K562 (cell line): Measurements from ENCODE around the gene CSNK2A1. TPM values are rescaled to one million over a fixed set of nuclear protein-coding genes. Genes with fewer than 3 reads are reported as not detected.
A peak's percentile ranks its signal among the peaks of the same experiment; 100 is the strongest.

ENCODE experiments used
- ATAC-seq: fragments of 200-7000 bp; cut with Tn5 transposase; 3 replicates; pipeline ENCODE4 v1.9.1; 2020; ENCODE audit warnings: moderate library complexity
- BruUV-seq: library from RNA; stranded (reverse); fragments of 400-500 nt; replicated peaks from 2 replicates; lab custom pipeline; 2021; lab: Mats Ljungman, UMichigan
- CTCF ChIA-PET: fragments of 300-600 bp; formaldehyde crosslinking; extraction: SDS; loops from one replicate; lab custom pipeline; 2021; ENCODE audit warnings: low intra/inter-chr PET ratio; lab: Yijun Ruan, JAX
- POLR2A ChIA-PET: fragments of 300-600, 350-650 bp; sonication (Branson Sonifier 250); formaldehyde crosslinking; extraction: SDS; loops from one replicate; lab custom pipeline; 2021; ENCODE audit warnings: antibody characterized with exemption, inconsistent platforms; lab: Yijun Ruan, JAX
- DNase-seq, 4 experiments: peaks; one replicate each; pipeline versions ENCODE4 v3.0.0 to v3.0.0-alpha.2; 2011 to 2018; ENCODE audit warnings: low spot score in 3 of 4, mixed read lengths in 3 of 4; ENCODE audit errors: extremely low read depth in 1 of 4
- FAIRE-seq: peaks from 2 replicates; lab custom pipeline; 2011; peaks lifted over from hg19 to GRCh38; lab: Jason Lieb, UNC
- H2AFZ ChIP-seq: 2 replicates; pipeline ENCODE4 v1.6.0; 2011; ENCODE audit warnings: low read depth, low read length, control low read depth, inconsistent platforms
- H3K27ac ChIP-seq: fragments of 200-600 bp; 3 replicates; pipeline ENCODE4 v1.8.0; 2011; ENCODE audit warnings: low read depth, mild to moderate bottlenecking, control low read depth, inconsistent platforms, low read length, moderate library complexity, mixed read lengths; ENCODE audit errors: extremely low read depth
- H3K27me3 ChIP-seq, 2 experiments: fragments of 300-600 bp in 1 of 2; 2 replicates in 1 of 2; 3 replicates in 1 of 2; pipeline versions ENCODE4 v1.6.0 to v1.8.0; 2011; ENCODE audit warnings: inconsistent platforms in 2 of 2, low read length in 2 of 2, mild to moderate bottlenecking in 1 of 2, mixed read lengths in 1 of 2, moderate library complexity in 1 of 2; ENCODE audit not compliant: control insufficient read depth in 2 of 2, insufficient read depth in 2 of 2
- H3K36me3 ChIP-seq: fragments of 300-600 bp; 3 replicates; pipeline ENCODE4 v1.8.0; 2011; ENCODE audit warnings: mild to moderate bottlenecking, low read length, inconsistent platforms; ENCODE audit not compliant: control insufficient read depth, insufficient read depth
- H3K4me1 ChIP-seq, 2 experiments: fragments of 200-600 bp in 1 of 2; replicated peaks in 1 of 2; 2 replicates in 1 of 2; 3 replicates in 1 of 2; pipeline versions ENCODE4 v1.5.1 to v1.8.0; 2011; ENCODE audit warnings: inconsistent platforms in 2 of 2, low read length in 2 of 2, mild to moderate bottlenecking in 1 of 2, mixed read lengths in 1 of 2, moderate library complexity in 1 of 2; ENCODE audit not compliant: control insufficient read depth in 2 of 2, insufficient read depth in 2 of 2
- H3K4me2 ChIP-seq: 2 replicates; pipeline ENCODE4 v1.6.1; 2011; ENCODE audit warnings: low read length, control low read depth, inconsistent platforms, mixed read lengths; ENCODE audit not compliant: insufficient read depth
- H3K4me3 ChIP-seq: fragments of 200-600 bp; sonication (generic), shearing (Covaris generic); 2 replicates; pipeline ENCODE4 v1.5.1; 2016; ENCODE audit warnings: control low read depth, inconsistent platforms
- H3K79me2 ChIP-seq: fragments of 200-600 bp; 3 replicates; pipeline ENCODE4 v1.8.0; 2011; ENCODE audit warnings: low read length, inconsistent platforms; ENCODE audit not compliant: control insufficient read depth, insufficient read depth
- H3K9ac ChIP-seq, 2 experiments: 2 replicates each; pipeline versions ENCODE4 v1.6.0 to v1.6.1; 2011; ENCODE audit warnings: low read depth in 2 of 2, low read length in 2 of 2, control low read depth in 1 of 2, inconsistent platforms in 1 of 2, mild to moderate bottlenecking in 1 of 2, mixed read lengths in 1 of 2; ENCODE audit not compliant: insufficient read depth in 1 of 2
- H3K9me1 ChIP-seq: one replicate; pipeline ENCODE4 v1.6.0; 2011; ENCODE audit warnings: inconsistent platforms, mild to moderate bottlenecking, low read length, moderate library complexity; ENCODE audit not compliant: control insufficient read depth, insufficient read depth
- H3K9me3 ChIP-seq: replicated peaks from 2 replicates; pipeline ENCODE4 v1.5.1; 2011; ENCODE audit warnings: low read depth, low read length, inconsistent platforms; ENCODE audit not compliant: control insufficient read depth, insufficient read depth
- H4K20me1 ChIP-seq: replicated peaks from 2 replicates; pipeline ENCODE4 v1.6.1; 2011; ENCODE audit warnings: low read length, inconsistent platforms, mixed read lengths; ENCODE audit not compliant: control insufficient read depth, insufficient read depth
- ATF7 ChIP-seq: fragments of 450-650 bp; IDR thresholded peaks from 2 replicates; pipeline ENCODE4 v1.7.1; 2014; ENCODE audit warnings: mild to moderate bottlenecking, moderate library complexity
- CCAR2 ChIP-seq: fragments of 200-400 bp; formaldehyde crosslinking; IDR thresholded peaks from 2 replicates; pipeline ENCODE4 v1.6.1; 2017; ENCODE audit warnings: mild to moderate bottlenecking, low read depth, low read length
- CXXC5 ChIP-seq: fragments of 250-450 bp; sonication (Bioruptor Pico); IDR thresholded peaks from 2 replicates; pipeline ENCODE4 v1.8.0; 2022; ENCODE audit warnings: inconsistent platforms, mild to moderate bottlenecking, moderate library complexity
- DIDO1 ChIP-seq: fragments of 450-650 bp; IDR thresholded peaks from 2 replicates; pipeline ENCODE4 v1.6.1; 2016; ENCODE audit warnings: low read depth, missing biosample characterization, missing genetic modification characterization
- HNRNPUL1 ChIP-seq: fragments of 200-400 bp; formaldehyde crosslinking; IDR thresholded peaks from 2 replicates; pipeline ENCODE4 v1.6.1; 2017; ENCODE audit warnings: low read length
- MAZ ChIP-seq, 2 experiments: fragments of 450-650 bp in 1 of 2; sonication (generic) in 1 of 2; formaldehyde crosslinking; IDR thresholded peaks in 1 of 2; conservative IDR thresholded peaks in 1 of 2; 2 replicates each; pipeline versions ENCODE4 v1.4.0 to v1.5.0; 2020; ENCODE audit warnings: mild to moderate bottlenecking in 1 of 2, missing genetic modification reagents in 1 of 2
- NR4A1 ChIP-seq, 2 experiments: fragments of 250-450 bp in 1 of 2; fragments of 450-650 bp in 1 of 2; sonication (Bioruptor Pico) in 1 of 2; IDR thresholded peaks; 2 replicates each; pipeline versions ENCODE4 v1.4.0 to v1.6.1; 2016 to 2020; ENCODE audit warnings: mild to moderate bottlenecking in 2 of 2, missing compliant biosample characterization in 1 of 2, missing genetic modification characterization in 1 of 2, moderate library complexity in 1 of 2
- STAG1 ChIP-seq: sonication (generic); formaldehyde crosslinking; IDR thresholded peaks from 2 replicates; pipeline ENCODE4 v1.5.0; 2020; ENCODE audit warnings: missing genetic modification reagents, borderline replicate concordance
- XRCC3 ChIP-seq: fragments of 450-650 bp; IDR thresholded peaks from 2 replicates; pipeline ENCODE4 v1.6.1; 2017; ENCODE audit warnings: mild to moderate bottlenecking, moderate library complexity
- ZNF184 ChIP-seq: sonication (generic); formaldehyde crosslinking; IDR thresholded peaks from 2 replicates; pipeline ENCODE4 v1.5.0; 2020; ENCODE audit warnings: missing genetic modification reagents
- ZNF316 ChIP-seq: fragments of 450-650 bp; IDR thresholded peaks from 2 replicates; pipeline ENCODE4 v1.6.1; 2016
- ZNF384 ChIP-seq: IDR thresholded peaks from 2 replicates; pipeline ENCODE4 v1.6.1; 2012; ENCODE audit warnings: low read depth, low read length, improper control_type of control experiment
- WGBS: fragments of 100-300 bp; shearing (Covaris generic); methylation state at CpG from one replicate; pipeline ENCODE4 v1.1.6; 2016; ENCODE audit warnings: low coverage, mixed read lengths; ENCODE audit not compliant: insufficient coverage; ENCODE audit errors: missing lambda C conversion rate; 5-methylcytosine and 5-hydroxymethylcytosine counted together
- in situ Hi-C: fragments of 300-500 bp; cut with MboI; formaldehyde crosslinking; loops from 4 replicates; pipeline ENCODE4 v1.15.0; 2018; ENCODE audit warnings: inconsistent platforms, mixed read lengths
- intact Hi-C: fragments of 100-400 bp; cut with micrococcal nuclease; formaldehyde crosslinking; loops from 2 replicates; pipeline ENCODE4 v1.14.2; 2022
- polyA plus RNA-seq, 8 experiments: library from polyadenylated mRNA; depleted of rRNA in 4 of 8; stranded (reverse) in 5 of 8; unstranded in 3 of 8; fragments of >200 nt; fragmentation: Nextera tagmentation in 2 of 8; fragmentation: Illumina TruSeq in 1 of 8; extraction: Ambion mirVana in 2 of 8; extraction: Trizol in 1 of 8; gene quantifications; 2 replicates each; pipeline versions ENCODE4 v1.2.1 to v1.2.3, GENCODE V29; 2011 to 2014; ENCODE audit warnings: inconsistent platforms in 1 of 8, missing spikeins in 1 of 8
- total RNA-seq, 7 experiments: library from RNA; depleted of rRNA in 6 of 7; stranded (reverse); fragments of >200 nt in 6 of 7; fragmentation: Illumina TruSeq in 2 of 7; extraction: Trizol in 2 of 7; gene quantifications; 2 replicates each; pipeline versions ENCODE4 v1.2.1 to v1.2.3, GENCODE V29; 2011 to 2021; ENCODE audit warnings: low replicate concordance in 1 of 7
- TF ChIP-seq, protein P1 (sequence below): fragments of 450-650 bp; IDR thresholded peaks from 2 replicates; pipeline ENCODE4 v1.6.1; 2016
- TF ChIP-seq, protein P2 (sequence below): IDR thresholded peaks from 2 replicates; pipeline ENCODE4 v1.6.1; 2014; ENCODE audit warnings: antibody characterized with exemption
- TF ChIP-seq, protein P3 (sequence below), 2 experiments: fragments of 450-650 bp in 1 of 2; sonication (generic) in 1 of 2; formaldehyde crosslinking in 1 of 2; IDR thresholded peaks in 1 of 2; conservative IDR thresholded peaks in 1 of 2; 2 replicates each; pipeline versions ENCODE4 v1.6.1 to v1.8.1; 2016 to 2023; ENCODE audit warnings: mild to moderate bottlenecking in 2 of 2, moderate library complexity in 2 of 2, inconsistent platforms in 1 of 2, missing genetic modification reagents in 1 of 2

The CSNK2A1 gene
- total and polyA plus RNA-seq, 9 of the 15 experiments (the other 6 are each of a cell fraction or from before 2014, with no cell fraction given): 71.0 to 251 (median 103) TPM

DNA sequence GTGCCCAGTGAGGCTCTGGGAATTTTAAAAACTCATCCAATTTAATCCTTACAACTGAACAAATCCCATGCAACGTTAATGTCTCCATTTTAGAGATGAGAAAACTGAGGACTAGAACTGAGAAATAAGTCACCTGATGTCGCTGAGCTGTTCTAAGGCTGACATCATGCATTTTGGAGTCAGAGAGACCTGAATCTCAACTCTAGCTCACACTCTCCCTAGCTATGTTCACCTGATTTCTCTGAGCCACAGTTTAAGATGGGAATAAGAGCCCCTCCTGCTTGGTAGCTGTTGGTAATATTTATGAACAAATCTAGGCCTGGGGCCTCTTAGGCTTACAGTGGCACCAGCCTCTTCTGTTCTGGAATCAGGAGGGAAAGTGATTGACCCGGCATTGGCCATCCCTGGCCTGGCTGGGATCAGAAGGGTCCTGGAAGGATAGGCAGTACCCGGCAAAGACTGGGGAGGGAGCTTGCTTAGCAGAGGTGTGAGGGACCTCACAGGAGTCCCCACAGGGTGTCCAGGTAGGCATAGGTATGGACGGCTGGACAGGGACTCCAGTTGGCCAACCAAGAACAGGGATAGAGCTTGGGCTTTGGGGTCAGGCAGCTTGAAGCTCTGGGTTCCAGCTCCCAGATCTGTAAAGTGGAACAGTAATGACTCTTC, 18.8 kb upstream of the CSNK2A1 start (continued):
- TF ChIP-seq XRCC3: no peak

DNA sequence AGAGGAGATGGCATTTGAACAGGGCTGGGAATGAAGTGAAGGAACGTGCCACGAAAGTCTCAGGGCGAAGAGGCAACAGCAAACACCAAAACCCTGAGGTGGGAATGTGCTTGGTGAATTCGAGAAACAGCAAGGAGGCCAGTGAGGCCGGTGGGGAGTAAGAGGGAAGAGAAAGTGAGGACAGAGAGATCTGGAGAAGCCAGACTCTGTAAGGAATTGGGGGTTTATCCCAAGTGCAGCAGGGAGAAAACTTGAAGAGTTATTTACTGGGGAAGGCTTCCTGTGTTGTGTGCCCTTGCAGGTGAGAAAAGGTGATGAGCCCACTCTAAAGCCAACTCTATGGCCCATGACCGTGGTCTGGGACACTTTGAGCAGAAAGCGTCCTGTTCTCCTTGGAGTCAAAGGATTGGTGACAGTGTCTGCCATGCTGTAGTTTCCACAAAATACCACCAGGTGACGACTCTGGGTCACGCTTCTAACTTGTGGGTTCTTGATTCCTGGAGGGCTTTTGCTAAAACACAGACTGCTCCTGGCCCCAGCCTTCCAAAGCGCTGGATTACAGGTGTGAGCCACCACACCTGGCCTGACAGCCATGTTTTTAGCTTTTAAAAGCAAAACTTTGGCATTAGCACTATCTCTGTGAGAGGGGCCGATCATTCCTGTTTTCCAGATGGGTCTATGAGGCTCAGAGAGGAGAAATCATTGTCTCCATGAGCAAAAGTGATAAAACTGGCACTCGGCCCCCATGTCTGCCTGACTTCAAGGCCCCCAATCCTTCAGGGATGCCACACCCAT, 18.0 kb upstream of the CSNK2A1 start:
- H3K4me1 ChIP-seq: peaks cover 0 to 15% of the 10 kb centered on the region in 2 experiments; a peak in 3 of 5 replicates
- H3K27ac ChIP-seq: no peak overlapping the region
- ATAC-seq (peak; percentile 91), DNase-seq (peak; percentile 48 to 81 (median 59)), FAIRE-seq (peak; percentile 91)
- H3K9ac ChIP-seq: 0 out of 4 replicates have a peak overlapping the region, but pooled peaks of 1 of the 2 experiments have one; percentile 48
- no TSS peak for BruUV-seq
- no peaks in the 10 kb centered on the region for H3K79me2 ChIP-seq
- ChIA-PET CTCF (interaction anchor here (0.7 to 2.8 kb wide), 6 partner anchors 83 to 208 kb away, joined by 3 to 17 read pairs (median 7); partner anchors contain the start of gene SLC52A3), POLR2A (interaction anchor here (0.6 kb wide), 1 partner anchor 261 kb away, joined by 3 read pairs; no protein-coding TSS in a partner anchor)
- 12% methylated on average over 7 of the region's 12 CpGs for WGBS
- peak overlapping the region; percentile 42 for H2AFZ ChIP-seq
- intact Hi-C loops (loop anchor here (1.0 to 2.0 kb wide), 4 partner anchors 84 to 207 kb away; partner anchors contain the start of gene SLC52A3), in situ Hi-C loops (loop anchor here (5.0 kb wide), 1 partner anchor 176 kb away; no protein-coding TSS in a partner anchor)
- H3K4me2 ChIP-seq: no peak overlapping the region
- no peaks in the 10 kb centered on the region for H4K20me1 ChIP-seq
- no peak overlapping the region for H3K4me3 ChIP-seq
- no peaks in the 10 kb centered on the region for H3K9me3 ChIP-seq
- no peaks in the 10 kb centered on the region for H3K36me3 ChIP-seq
- no peaks in the 10 kb centered on the region for H3K27me3 ChIP-seq
- H3K9me1 ChIP-seq: no peaks in the 10 kb centered on the region
- TF ChIP-seq STAG1 (CRISPR knock-in tag) (peak; percentile 78; the same call in 1 of the 2 replicates), CXXC5 (no peak), ATF7 (no peak), ZNF316 (no peak), ZNF184 (CRISPR knock-in tag) (no peak), MAZ (CRISPR knock-in tag; conservative IDR thresholded peaks at IDR 0.05 in 1 of 2, IDR thresholded peaks at IDR 0.05 in 1 of 2) (peak in 1 of 2 experiments; percentile 67; a peak in 1 of 4 replicates), CCAR2 (no peak), ZNF384 (no peak), HNRNPUL1 (no peak), DIDO1 (tag) (no peak), NR4A1 (CRISPR knock-in tag; IDR thresholded peaks at IDR 0.05) (no peak), NR4A1 (tag; IDR thresholded peaks at IDR 0.05) (no peak)
- TF ChIP-seq, protein P1, sequence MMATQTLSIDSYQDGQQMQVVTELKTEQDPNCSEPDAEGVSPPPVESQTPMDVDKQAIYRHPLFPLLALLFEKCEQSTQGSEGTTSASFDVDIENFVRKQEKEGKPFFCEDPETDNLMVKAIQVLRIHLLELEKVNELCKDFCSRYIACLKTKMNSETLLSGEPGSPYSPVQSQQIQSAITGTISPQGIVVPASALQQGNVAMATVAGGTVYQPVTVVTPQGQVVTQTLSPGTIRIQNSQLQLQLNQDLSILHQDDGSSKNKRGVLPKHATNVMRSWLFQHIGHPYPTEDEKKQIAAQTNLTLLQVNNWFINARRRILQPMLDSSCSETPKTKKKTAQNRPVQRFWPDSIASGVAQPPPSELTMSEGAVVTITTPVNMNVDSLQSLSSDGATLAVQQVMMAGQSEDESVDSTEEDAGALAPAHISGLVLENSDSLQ: no peak
- TF ChIP-seq, protein P2, sequence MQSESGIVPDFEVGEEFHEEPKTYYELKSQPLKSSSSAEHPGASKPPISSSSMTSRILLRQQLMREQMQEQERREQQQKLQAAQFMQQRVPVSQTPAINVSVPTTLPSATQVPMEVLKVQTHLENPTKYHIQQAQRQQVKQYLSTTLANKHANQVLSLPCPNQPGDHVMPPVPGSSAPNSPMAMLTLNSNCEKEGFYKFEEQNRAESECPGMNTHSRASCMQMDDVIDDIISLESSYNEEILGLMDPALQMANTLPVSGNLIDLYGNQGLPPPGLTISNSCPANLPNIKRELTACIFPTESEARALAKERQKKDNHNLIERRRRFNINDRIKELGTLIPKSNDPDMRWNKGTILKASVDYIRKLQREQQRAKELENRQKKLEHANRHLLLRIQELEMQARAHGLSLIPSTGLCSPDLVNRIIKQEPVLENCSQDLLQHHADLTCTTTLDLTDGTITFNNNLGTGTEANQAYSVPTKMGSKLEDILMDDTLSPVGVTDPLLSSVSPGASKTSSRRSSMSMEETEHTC: no peak
- TF ChIP-seq, protein P3, sequence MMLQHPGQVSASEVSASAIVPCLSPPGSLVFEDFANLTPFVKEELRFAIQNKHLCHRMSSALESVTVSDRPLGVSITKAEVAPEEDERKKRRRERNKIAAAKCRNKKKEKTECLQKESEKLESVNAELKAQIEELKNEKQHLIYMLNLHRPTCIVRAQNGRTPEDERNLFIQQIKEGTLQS (IDR thresholded peaks at IDR 0.05): no peak
- TF ChIP-seq, protein P3 (CRISPR knock-in tag; conservative IDR thresholded peaks at IDR 0.05): no peak
